Epithelial cell of proximal tubule (primary cell): ENCODE results near the gene NBR1. TPM values are rescaled to one million over a fixed set of nuclear protein-coding genes. Genes with fewer than 3 reads are reported as not detected.
"Not testable (repeated sequence)": the region's sequence is repeated elsewhere in the genome, so short reads cannot be mapped to it uniquely, and the experiment has no call there.

ENCODE experiments used
- DNase-seq: peaks from one replicate; pipeline ENCODE4 v3.0.0-alpha.2; 2011; ENCODE audit warnings: low read depth
- H3K4me3 ChIP-seq: 2 replicates; pipeline ENCODE4 v1.5.1; 2011; ENCODE audit warnings: low read depth, mild to moderate bottlenecking, low read length
- CTCF ChIP-seq: conservative IDR thresholded peaks from 2 replicates; pipeline ENCODE4 v1.5.1; 2012; ENCODE audit warnings: low read depth, mild to moderate bottlenecking, low read length
- total RNA-seq: library from RNA; depleted of rRNA; stranded (reverse); fragments of >200 nt; gene quantifications from 2 replicates; pipeline ENCODE4 v1.2.3, GENCODE V29; 2015

NBR1 gene
- total RNA-seq, 1 donor from 2014 or later, result 32.1 TPM

- DNase-seq, result no peak
- no peak overlapping the region for H3K4me3 ChIP-seq
- TF ChIP-seq CTCF, result no peak
These were observed 38.9 kb upstream of the NBR1 start for GRCh38 chr17:43132117-43132516.

- DNase-seq, H3K4me3 ChIP-seq: not testable (repeated sequence)
These were observed 37.6 kb upstream of the NBR1 start for GRCh38 chr17:43133439-43133838.

GRCh38 chr17:43134774-43135453 is 36.1 kb upstream of the NBR1 start:
- no peak for DNase-seq
- no peak overlapping the region for H3K4me3 ChIP-seq
- no peak for TF ChIP-seq CTCF

- no peak overlapping the region for H3K4me3 ChIP-seq
- DNase-seq, result no peak
- TF ChIP-seq CTCF, result no peak
These were observed 35.6 kb upstream of the NBR1 start for GRCh38 chr17:43135454-43135819.

GRCh38 chr17:43136574-43136973 is 34.4 kb upstream of the NBR1 start:
- DNase-seq, H3K4me3 ChIP-seq: not testable (repeated sequence)

DNA sequence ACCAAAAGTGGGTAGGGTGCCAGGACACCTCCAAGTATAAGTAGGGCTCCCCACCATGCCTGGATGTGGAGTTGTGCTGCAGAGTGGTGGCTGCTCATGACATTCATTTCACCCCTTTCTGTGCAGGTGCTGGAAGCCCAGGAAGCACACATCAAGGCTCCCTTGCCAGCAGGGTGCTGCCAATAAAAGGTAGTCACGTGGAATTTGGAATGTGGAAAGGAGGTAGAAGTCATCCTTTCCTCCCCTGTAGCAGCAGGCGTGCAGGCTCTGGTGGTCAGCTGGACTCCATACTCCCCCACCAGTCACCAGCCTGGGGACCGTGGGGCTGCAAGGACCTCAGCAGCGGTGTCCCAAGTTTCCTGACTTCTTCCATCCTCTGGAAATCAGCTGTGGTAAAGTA is 32.5 kb upstream of the NBR1 start:
- H3K4me3 ChIP-seq, DNase-seq: not testable (repeated sequence)

DNA sequence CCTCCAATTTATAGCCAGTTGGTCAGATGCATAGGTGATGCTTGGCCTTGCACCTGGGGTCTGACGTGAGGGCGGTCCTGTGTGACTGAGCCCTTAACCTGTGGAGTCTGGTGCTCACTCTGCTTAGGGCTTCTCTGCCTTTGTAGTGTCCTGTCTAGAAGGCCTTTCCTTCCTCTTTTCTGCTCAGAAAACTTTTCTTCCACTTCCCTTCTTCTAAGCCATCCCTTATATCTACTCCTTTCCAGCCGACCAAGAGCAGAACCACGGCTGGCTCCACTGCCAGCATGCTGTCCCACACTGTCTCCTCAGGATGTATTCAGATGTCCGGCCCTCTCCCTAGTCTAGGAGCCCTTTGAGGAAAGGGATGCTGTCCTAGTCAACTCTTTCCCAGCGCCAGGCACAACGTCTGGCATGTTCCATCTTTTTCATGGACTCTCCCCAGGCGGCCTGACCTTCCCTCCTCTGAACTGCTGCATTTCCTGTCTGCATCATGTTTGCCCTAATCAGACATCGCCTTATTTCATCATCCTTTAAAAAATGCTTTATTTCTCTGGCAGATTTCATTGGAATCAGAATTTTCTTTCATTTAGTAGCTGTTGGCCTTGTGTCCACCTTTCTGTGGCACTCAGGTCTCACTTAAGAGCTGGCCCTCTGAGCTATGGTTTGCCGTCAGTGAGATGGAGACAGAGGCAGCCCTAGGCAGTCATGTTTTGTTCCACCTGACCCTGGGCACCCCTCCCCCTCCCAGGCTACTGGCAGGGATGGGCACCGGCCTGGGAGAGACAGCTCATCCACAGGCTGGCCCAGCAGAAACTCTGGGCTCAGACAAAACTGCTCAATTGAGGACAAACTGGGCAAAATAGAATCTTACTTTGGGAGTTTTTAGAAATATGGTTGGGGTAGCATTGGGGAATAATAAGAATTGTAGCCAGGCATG is 30.4 kb upstream of the NBR1 start:
- H3K4me3 ChIP-seq, result no peak overlapping the region
- DNase-seq, result no peak
- no peak for TF ChIP-seq CTCF

GRCh38 chr17:43142153-43142552 is 28.9 kb upstream of the NBR1 start:
- TF ChIP-seq CTCF, result no peak
- no peak for DNase-seq
- no peak overlapping the region for H3K4me3 ChIP-seq
